ENCODE results near the gene TOM1L2. TPM values are rescaled to one million over a fixed set of nuclear protein-coding genes. Genes with fewer than 3 reads are reported as not detected.

TOM1L2 gene
- total RNA-seq, 2 donors from 2014 or later = 42.2 to 44.2 TPM

GRCh38 chr17:17849845-17850373 lies 122.3 kb downstream of the TOM1L2 start:
- H3K4me1 Mint-ChIP-seq = peaks cover 38% of the 10 kb centered on the region
- DNase-seq (peak; percentile 41 to 46 (median 44)), ATAC-seq (peak; percentile 72)
- H3K27ac Mint-ChIP-seq = peak overlapping the region; percentile 95
- no peaks in the 10 kb centered on the region for H3K36me3 Mint-ChIP-seq (ENCODE audit: low read depth)
- H3K27me3 Mint-ChIP-seq = no peaks in the 10 kb centered on the region
- H3K9me3 ChIP-seq (ENCODE audit: control insufficient read depth, low read length, poor library complexity, severe bottlenecking) = no peaks in the 10 kb centered on the region
- H3K4me3 Mint-ChIP-seq = peak overlapping the region; percentile 78

- H3K9me3 ChIP-seq (ENCODE audit: control insufficient read depth, low read length, poor library complexity, severe bottlenecking) = no peaks in the 10 kb centered on the region
- Mint-ChIP-seq H3K4me3 (peak overlapping the region; percentile 78), H3K36me3 (ENCODE audit: low read depth) (no peaks in the 10 kb centered on the region), H3K27ac (peak overlapping the region; percentile 95), H3K4me1 (peaks cover 35% of the 10 kb centered on the region), H3K27me3 (no peaks in the 10 kb centered on the region)
- ATAC-seq (peak; percentile 97), DNase-seq (peak; percentile 49 to 62 (median 60))
These were observed 122.9 kb downstream of the TOM1L2 start for GRCh38 chr17:17849147-17849820.

- Mint-ChIP-seq H3K4me1 (peaks cover 35% of the 10 kb centered on the region), H3K27me3 (no peaks in the 10 kb centered on the region), H3K4me3 (peak overlapping the region; percentile 78), H3K27ac (peak overlapping the region; percentile 95), H3K36me3 (ENCODE audit: low read depth) (no peaks in the 10 kb centered on the region)
- no peaks in the 10 kb centered on the region for H3K9me3 ChIP-seq (ENCODE audit: control insufficient read depth, low read length, poor library complexity, severe bottlenecking)
- DNase-seq = no peak
- ATAC-seq = no peak
These were observed 123.7 kb downstream of the TOM1L2 start for GRCh38 chr17:17848311-17849082.

- H3K9me3 ChIP-seq (ENCODE audit: control insufficient read depth, low read length, poor library complexity, severe bottlenecking) = no peaks in the 10 kb centered on the region
- H3K4me3 Mint-ChIP-seq = peak overlapping the region; percentile 62
- H3K4me1 Mint-ChIP-seq = peaks cover 36% of the 10 kb centered on the region
- ATAC-seq = no peak
- H3K36me3 Mint-ChIP-seq (ENCODE audit: low read depth) = no peaks in the 10 kb centered on the region
- H3K27ac Mint-ChIP-seq = peak overlapping the region; percentile 95
- no peaks in the 10 kb centered on the region for H3K27me3 Mint-ChIP-seq
- DNase-seq = no peak
These were observed 124.5 kb downstream of the TOM1L2 start for GRCh38 chr17:17847726-17848125.

- ATAC-seq = no peak
- H3K27me3 Mint-ChIP-seq = no peaks in the 10 kb centered on the region
- no peaks in the 10 kb centered on the region for H3K36me3 Mint-ChIP-seq (ENCODE audit: low read depth)
- peaks cover 38% of the 10 kb centered on the region for H3K4me1 Mint-ChIP-seq
- peak overlapping the region; percentile 53 for H3K4me3 Mint-ChIP-seq
- H3K27ac Mint-ChIP-seq = peak overlapping the region; percentile 59
- H3K9me3 ChIP-seq (ENCODE audit: control insufficient read depth, low read length, poor library complexity, severe bottlenecking) = no peaks in the 10 kb centered on the region
- no peak for DNase-seq
These were observed 125.0 kb downstream of the TOM1L2 start for GRCh38 chr17:17847118-17847689.

GRCh38 chr17:17846645-17847044 lies 125.6 kb downstream of the TOM1L2 start:
- peak overlapping the region; percentile 59 for H3K27ac Mint-ChIP-seq
- no peaks in the 10 kb centered on the region for H3K36me3 Mint-ChIP-seq (ENCODE audit: low read depth)
- no peak overlapping the region for H3K4me3 Mint-ChIP-seq
- peaks cover 38% of the 10 kb centered on the region for H3K4me1 Mint-ChIP-seq
- no peaks in the 10 kb centered on the region for H3K27me3 Mint-ChIP-seq
- DNase-seq = no peak
- no peaks in the 10 kb centered on the region for H3K9me3 ChIP-seq (ENCODE audit: control insufficient read depth, low read length, poor library complexity, severe bottlenecking)
- no peak for ATAC-seq

- H3K4me1 Mint-ChIP-seq = peaks cover 37% of the 10 kb centered on the region
- no peak overlapping the region for H3K4me3 Mint-ChIP-seq
- ATAC-seq (no peak), DNase-seq (no peak)
- no peak overlapping the region for H3K27ac Mint-ChIP-seq
- H3K36me3 Mint-ChIP-seq (ENCODE audit: low read depth) = no peaks in the 10 kb centered on the region
- no peaks in the 10 kb centered on the region for H3K27me3 Mint-ChIP-seq
- no peaks in the 10 kb centered on the region for H3K9me3 ChIP-seq (ENCODE audit: control insufficient read depth, low read length, poor library complexity, severe bottlenecking)
These were observed 126.2 kb downstream of the TOM1L2 start for GRCh38 chr17:17846003-17846402.

- DNase-seq (no peak), ATAC-seq (no peak)
- Mint-ChIP-seq H3K4me1 (peaks cover 33% of the 10 kb centered on the region), H3K27ac (no peak overlapping the region), H3K36me3 (ENCODE audit: low read depth) (no peaks in the 10 kb centered on the region), H3K27me3 (no peaks in the 10 kb centered on the region), H3K4me3 (no peak overlapping the region)
- H3K9me3 ChIP-seq (ENCODE audit: control insufficient read depth, low read length, poor library complexity, severe bottlenecking) = no peaks in the 10 kb centered on the region
These were observed 127.0 kb downstream of the TOM1L2 start for GRCh38 chr17:17845046-17845775.

- Mint-ChIP-seq H3K4me3 (no peak overlapping the region), H3K36me3 (ENCODE audit: low read depth) (no peaks in the 10 kb centered on the region), H3K4me1 (peaks cover 26% of the 10 kb centered on the region), H3K27ac (no peak overlapping the region), H3K27me3 (no peaks in the 10 kb centered on the region)
- ATAC-seq (no peak), DNase-seq (no peak)
- H3K9me3 ChIP-seq (ENCODE audit: control insufficient read depth, low read length, poor library complexity, severe bottlenecking) = no peaks in the 10 kb centered on the region
These were observed 127.7 kb downstream of the TOM1L2 start for GRCh38 chr17:17844500-17844899.

GRCh38 chr17:17844079-17844478 lies 128.1 kb downstream of the TOM1L2 start:
- no peak overlapping the region for H3K27ac Mint-ChIP-seq

GRCh38 chr17:17843096-17843495 lies 129.1 kb downstream of the TOM1L2 start:
- H3K36me3 Mint-ChIP-seq (ENCODE audit: low read depth) = no peaks in the 10 kb centered on the region
- H3K4me3 Mint-ChIP-seq = no peak overlapping the region
- no peak for DNase-seq
- no peak for ATAC-seq
- peak overlapping the region; percentile 96 for H3K27ac Mint-ChIP-seq
- no peaks in the 10 kb centered on the region for H3K9me3 ChIP-seq (ENCODE audit: control insufficient read depth, low read length, poor library complexity, severe bottlenecking)
- peaks cover 19% of the 10 kb centered on the region for H3K4me1 Mint-ChIP-seq
- H3K27me3 Mint-ChIP-seq = no peaks in the 10 kb centered on the region

More at GRCh38 chr17:17844079-17844478, 128.1 kb downstream of the TOM1L2 start:
- Mint-ChIP-seq H3K27me3 (no peaks in the 10 kb centered on the region), H3K36me3 (ENCODE audit: low read depth) (no peaks in the 10 kb centered on the region), H3K4me3 (no peak overlapping the region), H3K4me1 (peaks cover 25% of the 10 kb centered on the region)
- no peaks in the 10 kb centered on the region for H3K9me3 ChIP-seq (ENCODE audit: control insufficient read depth, low read length, poor library complexity, severe bottlenecking)
- ATAC-seq (no peak), DNase-seq (no peak)

GRCh38 chr17:17842111-17842876 lies 129.9 kb downstream of the TOM1L2 start:
- no peak for DNase-seq
- Mint-ChIP-seq H3K4me1 (peaks cover 23% of the 10 kb centered on the region), H3K36me3 (ENCODE audit: low read depth) (no peaks in the 10 kb centered on the region), H3K27ac (peak overlapping the region; percentile 96), H3K27me3 (no peaks in the 10 kb centered on the region), H3K4me3 (no peak overlapping the region)
- no peak for ATAC-seq
- no peaks in the 10 kb centered on the region for H3K9me3 ChIP-seq (ENCODE audit: control insufficient read depth, low read length, poor library complexity, severe bottlenecking)

Measured in T-helper 17 cell (primary cell).